ENCODE measurements around the gene LBHD1.
"Not testable (repeated sequence)": the region's sequence is repeated elsewhere in the genome, so short reads cannot be mapped to it uniquely, and the experiment has no call there.

The LBHD1 gene

DNA sequence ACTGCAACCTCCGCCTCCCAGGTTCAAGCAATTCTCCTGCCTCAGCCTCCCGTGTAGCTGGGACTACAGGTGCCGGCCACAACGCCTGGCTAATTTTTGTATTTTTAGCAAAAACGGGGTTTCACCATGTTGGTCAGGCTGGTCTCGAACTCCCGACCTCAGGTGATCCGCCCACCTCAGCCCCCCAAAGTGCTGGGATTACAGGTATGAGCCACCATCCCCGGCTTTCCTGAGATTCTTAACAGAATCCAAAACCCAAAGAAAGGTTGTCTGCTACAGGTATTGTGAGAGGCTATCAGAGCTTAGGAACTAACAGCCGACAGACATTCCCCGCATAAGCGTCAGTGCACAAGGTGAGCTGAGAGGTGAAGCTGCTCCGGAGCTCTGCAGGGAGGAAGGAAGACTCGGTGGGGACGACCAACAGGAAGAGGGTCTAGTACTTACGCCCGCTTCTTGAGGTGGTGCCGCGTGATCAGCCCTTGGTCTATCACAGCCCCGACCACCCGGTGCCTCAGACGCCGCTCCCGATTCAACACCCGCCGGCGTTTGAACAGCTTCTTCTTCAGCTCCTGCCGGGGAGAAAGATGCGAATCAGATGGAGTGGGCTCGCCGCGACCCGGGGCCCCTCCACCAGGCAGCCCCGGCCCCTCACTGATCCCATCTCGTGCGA lies 7.5 kb downstream of the LBHD1 start:
- peak; percentile 58 for DNase-seq (ENCODE audit: low read depth)

DNA sequence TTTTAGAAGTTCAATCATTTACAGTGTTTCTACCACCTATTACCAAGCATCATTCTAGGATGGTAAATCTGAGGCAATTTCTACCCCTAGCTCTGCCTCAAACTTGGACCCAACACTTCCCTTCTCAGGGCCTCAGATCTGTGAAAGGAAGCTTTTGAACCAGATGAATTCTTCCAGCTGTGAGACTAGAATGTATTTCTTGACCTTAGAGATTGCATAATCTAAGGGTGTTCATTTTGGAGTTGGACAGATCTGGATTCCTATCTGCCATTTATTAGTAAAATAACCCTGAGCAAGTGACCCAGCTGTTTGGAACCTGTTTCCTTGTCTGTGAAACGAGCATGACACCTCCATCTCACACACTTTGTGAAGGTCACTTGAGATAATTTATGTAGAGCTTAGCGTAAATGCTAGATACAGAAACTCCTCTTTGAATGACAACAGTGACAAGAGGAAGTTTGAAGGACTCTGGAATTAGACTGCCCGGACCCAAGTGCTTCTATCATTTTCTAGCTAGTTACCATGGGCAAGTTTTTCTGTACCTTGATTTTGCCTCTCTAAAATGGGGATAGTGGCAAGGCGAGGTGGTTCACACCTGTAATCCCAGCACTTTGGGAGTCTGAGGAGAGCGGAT lies 15.2 kb downstream of the LBHD1 start:
- DNase-seq (ENCODE audit: low read depth) = no peak

DNA sequence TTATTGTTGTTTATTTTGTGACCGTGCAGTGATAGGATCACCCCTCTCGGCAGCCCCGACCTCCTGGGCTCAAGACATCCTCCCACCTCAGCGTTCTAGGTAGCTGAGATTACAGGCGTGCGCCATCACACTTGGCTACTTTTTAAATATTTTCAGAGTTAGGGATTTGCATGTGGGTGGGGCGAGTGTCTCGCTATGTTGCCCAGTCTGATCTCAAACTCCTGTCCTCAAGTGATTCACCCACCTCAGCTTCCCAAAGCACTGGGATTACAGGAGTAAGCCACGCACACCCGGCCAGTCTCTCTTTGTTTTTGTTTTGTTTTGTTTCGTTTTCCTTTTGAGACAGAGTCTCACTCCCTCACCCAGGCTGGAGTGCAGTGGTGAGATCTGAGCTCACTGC lies 17.8 kb downstream of the LBHD1 start:
- no peak for DNase-seq (ENCODE audit: low read depth)

DNA sequence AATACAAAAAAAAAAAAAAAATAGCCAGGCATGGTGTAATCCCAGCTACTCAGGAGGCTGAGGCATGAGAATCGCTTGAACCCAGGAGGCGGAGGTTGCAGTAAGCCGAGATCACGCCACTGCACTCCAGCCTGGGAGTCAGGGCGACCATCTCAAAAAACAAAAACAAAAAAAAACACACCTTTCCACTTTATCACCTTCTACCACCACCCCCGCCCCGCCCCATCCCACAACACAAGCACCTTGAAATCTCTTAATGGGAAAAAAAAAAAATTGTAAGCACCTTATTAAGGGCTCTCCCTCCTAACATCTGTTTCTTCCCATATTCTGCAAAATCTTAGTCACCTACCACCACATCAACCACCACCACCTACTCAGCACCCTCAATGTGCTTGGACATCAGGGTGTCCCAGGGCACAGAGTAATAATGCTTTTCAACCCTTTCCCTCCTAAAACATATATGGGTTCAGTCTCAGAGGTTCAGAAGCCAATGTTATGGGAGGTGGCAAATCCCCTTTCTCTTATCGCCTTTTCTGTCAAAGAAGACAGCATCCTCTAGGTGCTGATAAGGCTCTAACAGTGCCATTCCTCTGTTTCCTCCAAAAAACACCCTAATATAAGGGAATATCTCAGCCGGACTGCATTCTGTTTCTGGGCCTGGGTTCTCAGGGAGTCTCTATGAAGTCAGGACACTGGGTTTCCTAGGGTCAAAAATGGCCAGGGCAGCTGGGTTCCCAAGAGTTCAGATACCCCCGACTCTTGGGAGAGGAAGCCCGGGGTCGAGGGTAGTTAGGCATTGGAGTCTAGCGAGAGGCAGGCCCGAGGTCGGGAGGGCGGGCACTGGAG lies 19.7 kb downstream of the LBHD1 start:
- no peak for DNase-seq (ENCODE audit: low read depth)

DNA sequence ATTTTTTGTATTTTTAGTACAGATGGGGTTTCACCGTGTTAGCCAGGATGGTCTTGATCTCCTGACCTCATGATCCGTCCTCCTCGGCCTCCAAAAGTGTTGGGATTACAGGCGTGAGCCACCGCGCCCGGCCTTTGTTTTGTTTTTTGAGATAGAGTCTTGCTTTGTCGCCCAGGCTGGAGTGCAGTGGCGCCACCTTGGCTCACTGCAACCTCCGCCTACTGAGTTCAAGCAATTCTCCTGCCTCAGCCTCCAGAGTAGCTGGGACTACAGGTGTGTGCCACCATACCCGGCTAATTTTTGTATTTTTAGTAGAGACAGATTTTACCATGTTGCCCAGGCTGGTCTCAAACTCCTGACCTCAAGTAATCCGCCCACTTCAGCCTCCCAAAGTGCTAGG lies 21.8 kb downstream of the LBHD1 start:
- not testable (repeated sequence) for DNase-seq (ENCODE audit: low read depth)

DNA sequence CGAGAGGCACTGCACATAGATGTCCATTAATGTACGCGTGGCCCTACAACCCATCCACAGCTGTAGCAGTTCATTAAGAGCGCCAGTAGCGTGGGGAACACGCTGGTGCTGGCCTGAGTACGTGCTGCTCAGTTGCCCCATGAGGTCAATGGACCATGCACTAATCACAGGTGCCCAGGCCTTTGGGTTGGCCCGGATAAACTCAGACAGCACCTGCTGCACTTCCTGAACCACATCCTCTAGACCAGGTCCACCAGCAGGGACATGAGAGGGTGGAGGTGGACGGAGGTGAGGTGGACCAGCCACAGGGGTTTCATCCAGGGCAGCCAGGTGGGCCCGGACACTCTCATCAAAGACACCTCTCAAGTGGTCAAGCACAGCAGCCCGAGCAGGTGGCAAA lies 22.6 kb downstream of the LBHD1 start:
- no peak for DNase-seq (ENCODE audit: low read depth)

DNA sequence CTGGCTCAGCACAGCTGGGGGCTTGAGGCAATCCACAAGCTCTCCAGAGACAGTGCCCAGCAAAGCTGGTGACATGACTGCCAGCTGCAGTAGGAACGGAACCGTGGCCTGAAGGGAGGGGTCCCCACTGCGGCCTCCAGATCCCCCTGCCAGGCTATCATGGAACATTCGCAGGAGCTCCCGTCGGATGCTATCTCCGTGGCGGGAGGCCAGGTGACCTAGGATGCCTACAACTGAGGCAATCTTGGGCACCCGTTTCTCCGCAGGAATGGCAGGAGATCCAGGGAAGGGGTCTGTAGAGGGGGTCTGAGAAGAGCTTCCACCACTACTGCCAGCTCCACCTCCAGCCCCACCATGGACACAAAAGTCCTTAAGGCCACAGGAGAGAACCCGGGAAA lies 23.1 kb downstream of the LBHD1 start:
- no peak for DNase-seq (ENCODE audit: low read depth)

DNA sequence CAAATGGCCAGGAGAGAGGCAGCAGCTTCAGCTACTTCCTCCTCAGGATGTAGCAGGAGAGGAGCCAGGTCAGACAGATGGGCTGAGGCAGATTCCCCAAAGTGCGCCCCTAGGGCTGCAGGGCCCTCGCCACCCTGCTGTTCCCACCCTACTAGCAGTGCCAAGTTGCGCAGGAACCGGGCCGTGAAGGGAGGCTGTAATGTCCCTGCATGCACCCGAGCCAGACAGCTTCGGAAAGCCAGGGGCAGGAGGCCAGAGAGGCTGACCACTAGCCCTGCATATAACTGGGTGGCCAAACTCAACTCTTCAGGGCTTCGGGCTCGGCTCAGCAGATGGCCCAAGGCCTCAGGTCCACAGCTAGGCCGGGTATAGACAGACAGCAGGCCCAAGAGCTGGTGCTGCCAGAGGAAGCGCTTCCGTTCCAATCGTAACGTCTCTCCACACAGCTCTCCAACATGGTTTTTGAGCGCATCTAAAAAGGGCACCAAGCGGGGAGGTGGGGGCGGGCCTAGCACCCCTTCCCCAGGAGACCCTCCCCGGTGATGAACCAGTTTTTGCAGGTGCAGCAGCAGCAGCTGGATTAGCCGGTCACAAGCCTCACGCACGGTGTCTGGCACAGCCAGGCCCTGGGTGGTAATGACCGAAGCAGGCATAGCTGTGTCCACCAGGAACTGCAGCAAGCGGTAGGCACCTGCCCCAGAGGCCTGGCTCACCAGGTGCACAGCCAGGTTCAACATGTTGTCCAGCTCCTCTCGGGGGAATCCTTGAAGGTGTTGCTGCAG lies 23.7 kb downstream of the LBHD1 start:
- DNase-seq (ENCODE audit: low read depth) = no peak

DNA sequence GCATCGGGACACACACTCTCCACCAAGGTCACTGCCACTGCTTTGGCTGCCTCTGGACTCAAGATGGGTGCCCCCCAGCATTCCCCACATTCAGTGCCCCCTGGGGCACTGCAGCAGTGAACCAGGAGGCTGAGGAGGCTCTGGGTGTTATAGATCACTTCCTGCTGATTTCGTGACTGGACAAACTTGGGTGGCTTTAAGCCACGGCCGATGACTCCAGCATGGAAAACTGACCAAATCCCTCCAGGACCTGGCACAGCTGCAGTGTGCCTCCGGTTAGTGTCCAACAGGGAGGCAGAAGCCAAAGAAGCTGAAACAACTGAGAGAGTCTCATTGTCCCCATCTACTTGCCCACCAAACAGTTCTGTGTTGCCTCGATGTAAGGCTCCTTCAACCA lies 24.5 kb downstream of the LBHD1 start:
- DNase-seq (ENCODE audit: low read depth) = no peak

DNA sequence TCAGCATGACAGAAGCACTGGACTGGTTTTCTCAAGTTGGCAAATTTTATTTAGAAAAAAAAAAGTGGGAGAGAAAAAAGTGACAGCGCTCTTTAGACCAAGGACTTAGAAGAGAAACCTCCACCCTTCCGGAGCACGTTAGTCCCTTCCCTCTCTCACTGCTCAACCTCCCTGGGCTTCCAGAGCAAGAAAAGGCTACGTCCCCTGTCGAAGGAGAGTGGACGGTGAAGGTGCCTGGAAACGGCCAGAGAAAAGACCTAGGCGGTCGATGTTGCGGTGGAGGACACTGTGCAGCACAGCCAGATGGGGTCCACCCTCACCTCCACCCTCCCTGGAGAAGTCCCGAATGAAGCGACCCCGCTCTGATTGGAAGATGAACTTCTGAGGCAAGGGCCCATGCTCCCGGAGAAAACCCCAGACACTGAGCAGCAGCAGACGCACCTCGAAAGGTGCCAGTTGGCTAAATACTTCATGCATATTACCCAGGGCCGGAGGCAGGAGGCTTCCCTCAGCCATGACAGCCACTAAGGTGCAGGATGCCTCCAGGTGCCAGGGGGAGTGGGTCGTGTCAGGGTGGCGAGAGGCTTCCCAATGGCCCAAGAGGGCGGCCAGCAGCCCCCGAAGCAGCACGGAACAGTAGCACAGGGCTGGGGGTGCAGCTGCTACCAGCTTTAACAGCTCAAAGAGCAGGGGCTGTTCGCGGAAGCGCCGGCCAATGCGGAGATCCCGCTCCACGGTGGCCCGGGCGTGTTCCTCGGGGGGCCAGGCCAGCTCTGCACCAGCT lies 25.1 kb downstream of the LBHD1 start:
- DNase-seq (ENCODE audit: low read depth) = no peak

DNA sequence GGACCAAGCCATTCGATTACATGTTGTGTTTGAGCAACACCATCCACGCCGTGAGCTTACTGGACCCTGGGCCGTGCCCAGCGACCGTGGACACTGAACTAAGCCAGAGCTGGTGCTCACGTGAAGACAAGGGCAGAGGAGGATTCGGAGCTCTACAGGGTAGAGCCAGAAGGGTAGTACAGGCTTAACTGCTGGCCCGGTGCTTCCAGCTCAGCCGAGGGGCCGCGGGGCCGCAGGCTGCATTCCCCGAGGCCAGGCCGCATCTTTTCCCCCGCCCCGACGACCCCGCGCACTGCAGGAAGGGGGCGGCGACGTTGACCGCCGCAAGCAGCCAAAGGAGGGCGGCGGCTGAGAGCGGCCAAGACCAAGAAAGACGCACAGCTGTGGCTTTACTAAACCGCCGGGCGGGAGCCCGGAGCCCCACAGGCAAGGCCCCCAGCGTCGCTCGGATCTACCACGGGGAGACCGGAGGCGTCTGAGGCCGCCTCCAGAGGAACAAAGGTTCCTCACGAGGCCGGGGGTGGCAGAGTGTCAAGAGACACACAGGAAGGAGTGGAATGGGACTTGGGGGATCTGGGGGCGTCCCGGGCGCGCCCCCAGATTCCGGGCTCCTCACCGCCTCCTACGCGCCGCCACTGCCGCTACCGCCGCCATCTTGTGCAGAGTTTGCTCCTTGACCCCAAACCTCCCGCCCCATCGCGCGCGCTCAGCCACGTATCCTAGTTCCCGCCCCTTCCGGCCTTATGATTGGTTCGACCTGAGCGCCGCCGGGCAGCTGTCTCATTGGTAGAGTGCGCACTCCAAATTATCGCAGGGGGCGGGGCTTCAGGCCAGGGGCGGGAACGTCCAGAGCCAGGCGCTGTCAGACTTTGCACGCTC lies 25.9 kb downstream of the LBHD1 start, which contains the start of gene GANAB:
GANAB (minus strand) TSS at position 668 of the 879 bp plus-strand sequence; CDS start at position 654, 14 bp downstream.
- peak; percentile 99 for DNase-seq (ENCODE audit: low read depth)

DNA sequence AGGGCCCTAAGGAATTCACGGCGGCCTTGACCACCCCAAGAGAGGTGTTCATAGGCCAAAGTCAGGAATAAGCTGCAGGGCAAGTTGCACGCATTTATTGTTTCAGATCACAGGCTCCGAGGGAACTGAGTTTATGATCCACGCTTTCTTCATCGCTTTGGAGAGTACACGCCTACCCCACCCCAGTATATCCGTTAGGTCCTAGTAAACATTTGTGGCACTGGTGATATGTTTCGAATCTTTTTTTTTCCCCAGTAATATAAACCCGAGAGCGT lies 26.5 kb downstream of the LBHD1 start:
- DNase-seq (ENCODE audit: low read depth) = no peak

DNA sequence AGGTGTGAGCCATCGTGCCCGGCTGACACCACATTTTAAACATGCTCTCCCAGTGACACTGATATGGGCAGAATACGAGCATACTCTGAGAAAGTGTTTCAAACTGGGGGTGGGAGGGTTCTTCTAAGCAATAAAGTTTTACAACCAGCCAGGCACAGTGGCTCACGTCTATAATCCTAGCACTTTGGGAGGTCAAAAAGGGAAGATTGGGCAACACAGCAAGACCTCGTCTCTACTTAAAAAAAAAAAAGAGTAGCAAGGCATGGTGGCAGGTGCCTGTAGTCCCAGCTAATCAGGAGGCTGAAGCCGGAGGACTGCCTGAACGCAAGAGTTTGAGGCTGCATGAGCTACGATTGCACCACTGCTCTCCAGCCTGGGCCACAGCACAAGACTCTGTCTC lies 27.8 kb downstream of the LBHD1 start:
- DNase-seq (ENCODE audit: low read depth) = no peak

DNA sequence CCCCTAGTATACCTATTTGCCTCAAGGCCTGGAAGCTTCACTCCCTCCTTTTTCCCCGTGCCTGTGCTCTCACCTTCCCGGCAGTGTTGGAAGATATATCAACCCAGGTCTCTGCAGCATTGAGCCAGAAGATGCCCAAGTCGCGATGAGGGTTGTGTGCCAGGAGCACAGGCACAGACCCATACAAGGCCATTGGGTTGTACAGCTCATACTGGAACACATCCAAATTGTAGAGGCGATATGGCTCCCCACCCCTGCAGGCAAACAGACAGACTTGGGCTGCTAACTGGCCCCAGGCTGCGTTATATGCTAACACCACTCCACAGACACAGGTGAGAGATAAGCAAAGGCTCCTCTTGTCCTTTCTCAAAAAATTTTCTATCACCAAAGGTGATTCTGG lies 39.6 kb downstream of the LBHD1 start:
- DNase-seq (ENCODE audit: low read depth) = no peak

DNA sequence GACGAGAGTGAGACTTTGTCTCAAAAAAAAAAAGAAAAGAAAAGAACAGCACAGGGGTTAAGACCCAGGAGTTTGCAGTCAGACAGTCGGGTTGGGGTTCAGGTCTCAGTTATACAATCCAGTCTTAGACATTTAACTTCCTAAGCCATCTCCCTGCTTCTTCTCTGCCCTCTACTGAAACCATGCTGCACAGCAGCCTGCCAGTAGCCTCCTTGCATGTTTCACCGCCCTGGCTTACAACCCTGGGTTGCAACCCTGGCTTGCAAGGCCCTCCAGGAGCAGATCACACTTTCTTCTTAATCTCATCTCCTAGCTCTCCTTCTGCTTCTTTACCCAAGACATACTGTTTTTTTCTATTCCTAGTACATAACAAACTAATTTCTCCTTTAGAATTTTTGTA lies 44.4 kb downstream of the LBHD1 start:
- DNase-seq (ENCODE audit: low read depth) = no peak

DNA sequence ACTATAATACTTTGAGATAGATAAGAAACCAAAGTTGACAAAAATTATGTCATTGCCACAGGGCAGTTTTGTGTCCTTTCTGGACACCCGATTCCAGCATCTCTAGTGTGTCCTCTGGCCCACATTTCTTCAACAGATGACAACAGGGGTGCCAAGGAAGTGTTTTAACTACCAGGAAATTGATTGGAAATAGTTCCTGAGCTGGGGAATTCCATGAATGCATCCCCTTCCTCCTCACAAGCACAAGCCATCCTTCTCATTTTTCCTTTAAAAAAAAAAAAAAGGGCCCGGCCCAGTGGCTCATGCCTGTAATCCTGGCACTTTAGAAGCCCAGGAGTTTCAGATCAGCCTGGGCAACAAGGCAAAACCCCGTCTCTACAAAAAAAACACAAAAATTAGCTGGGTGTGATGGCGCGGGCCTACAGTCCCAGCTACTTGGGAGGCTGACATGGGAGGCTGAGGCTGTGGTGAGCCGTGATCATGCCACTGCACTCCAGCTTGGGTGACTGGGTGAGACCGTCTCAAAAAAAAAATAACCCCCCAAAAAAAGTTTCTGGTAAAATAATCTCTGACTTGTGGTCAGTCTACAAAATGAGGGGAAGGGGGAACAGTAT lies 49.5 kb downstream of the LBHD1 start:
- no peak for DNase-seq (ENCODE audit: low read depth)

DNA sequence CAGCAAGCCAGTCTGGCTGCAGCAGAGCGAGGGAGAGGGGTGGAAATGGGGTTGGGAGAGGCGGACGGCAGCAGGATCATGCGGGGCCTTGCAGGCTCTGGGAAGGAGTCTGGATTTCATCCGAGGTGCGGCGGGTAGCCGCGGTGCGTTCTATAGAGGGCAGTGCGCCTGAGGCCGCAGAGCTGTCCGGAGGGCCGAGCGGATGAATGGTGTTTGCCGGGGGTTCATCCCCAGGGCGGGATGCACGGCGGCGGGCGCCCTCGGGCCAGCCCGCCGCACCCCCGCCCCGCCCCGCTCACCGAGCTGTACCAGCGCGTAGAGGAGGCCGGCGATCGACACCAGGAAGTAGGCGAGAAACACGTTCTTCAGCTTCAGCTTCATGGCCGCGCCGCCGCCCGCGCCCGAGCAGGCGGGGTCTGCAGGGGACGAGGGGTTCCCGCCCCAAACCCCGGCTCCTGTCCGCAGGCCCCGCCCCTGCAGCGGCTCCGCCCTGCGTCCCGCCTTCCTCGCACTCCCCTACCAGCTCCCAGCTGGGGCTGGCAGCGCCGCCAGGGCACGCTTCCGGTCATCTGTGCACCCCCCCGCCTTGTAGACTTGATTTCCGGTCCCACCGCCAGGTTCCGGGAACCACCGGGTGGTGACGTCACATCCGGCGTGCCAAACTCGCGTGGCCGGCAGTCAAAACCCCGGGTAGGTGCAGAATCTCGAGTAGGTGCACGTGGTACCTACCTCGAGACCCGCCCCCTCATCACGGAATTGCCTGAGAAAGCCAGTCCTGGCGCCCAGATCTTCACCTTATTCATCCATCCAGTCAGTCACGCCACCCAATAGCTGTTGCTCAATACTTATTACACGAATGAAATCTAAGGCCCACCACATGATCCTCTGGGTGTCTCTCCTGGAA lies 50.2 kb downstream of the LBHD1 start, which contains the start of gene B3GAT3:
B3GAT3 (minus strand) TSS at position 420 of the 904 bp plus-strand sequence; CDS start at position 381, 39 bp downstream.
- DNase-seq (ENCODE audit: low read depth) = peak; percentile 98

DNA sequence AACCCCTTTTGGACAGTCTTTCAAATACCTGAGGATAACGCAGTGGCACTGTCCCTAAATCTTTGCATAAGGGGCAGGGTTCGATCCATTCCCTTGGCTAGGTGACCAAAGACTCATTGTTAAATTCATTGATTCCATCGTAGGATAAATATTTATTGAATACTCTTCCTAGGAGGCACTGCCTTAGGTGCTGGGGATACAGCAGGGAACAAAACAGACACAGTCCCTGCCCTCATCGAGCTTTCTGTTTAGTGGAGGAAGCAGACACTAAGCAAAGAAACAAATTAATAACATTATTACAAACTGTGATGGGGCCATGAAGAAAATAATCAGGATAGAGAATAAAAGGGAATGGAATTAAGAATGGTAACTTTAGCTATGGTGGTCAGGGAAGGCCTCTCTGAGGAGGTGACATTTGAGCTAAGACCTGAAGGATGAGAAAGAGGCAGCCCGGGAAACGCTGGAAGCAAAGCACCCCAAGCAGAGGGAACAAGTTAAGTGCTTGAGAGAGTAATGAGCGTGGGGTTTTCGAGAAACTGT lies 51.0 kb downstream of the LBHD1 start:
- DNase-seq (ENCODE audit: low read depth) = no peak

DNA sequence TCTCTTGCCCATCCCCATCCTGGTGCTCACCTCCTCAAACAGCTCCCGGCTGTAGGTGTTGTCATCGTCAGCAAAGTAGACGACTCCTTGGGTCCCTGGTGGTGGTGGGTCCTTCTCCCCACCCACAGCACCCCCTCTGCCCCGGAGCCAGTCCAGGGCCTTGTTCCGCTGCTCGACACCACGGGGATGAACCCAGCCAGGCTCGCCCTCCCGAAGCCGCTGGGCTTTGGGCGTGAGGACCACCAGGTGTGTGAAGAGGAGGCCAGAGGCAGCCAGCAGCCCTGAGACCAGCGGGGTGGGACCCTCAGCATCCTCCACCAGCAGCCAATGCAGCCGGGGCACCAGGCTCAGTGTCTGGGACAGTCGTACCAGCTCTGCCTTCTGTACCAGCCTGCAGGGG lies 55.1 kb downstream of the LBHD1 start:
- not testable (repeated sequence) for DNase-seq (ENCODE audit: low read depth)

All from iris pigment epithelial cell (primary cell).